Measurements from ENCODE around the gene RNF183. TPM values are rescaled to one million over a fixed set of nuclear protein-coding genes. Genes with fewer than 3 reads are reported as not detected.

The RNF183 gene
- total RNA-seq, 1 donor from 2014 or later, result 0.26 TPM

DNA sequence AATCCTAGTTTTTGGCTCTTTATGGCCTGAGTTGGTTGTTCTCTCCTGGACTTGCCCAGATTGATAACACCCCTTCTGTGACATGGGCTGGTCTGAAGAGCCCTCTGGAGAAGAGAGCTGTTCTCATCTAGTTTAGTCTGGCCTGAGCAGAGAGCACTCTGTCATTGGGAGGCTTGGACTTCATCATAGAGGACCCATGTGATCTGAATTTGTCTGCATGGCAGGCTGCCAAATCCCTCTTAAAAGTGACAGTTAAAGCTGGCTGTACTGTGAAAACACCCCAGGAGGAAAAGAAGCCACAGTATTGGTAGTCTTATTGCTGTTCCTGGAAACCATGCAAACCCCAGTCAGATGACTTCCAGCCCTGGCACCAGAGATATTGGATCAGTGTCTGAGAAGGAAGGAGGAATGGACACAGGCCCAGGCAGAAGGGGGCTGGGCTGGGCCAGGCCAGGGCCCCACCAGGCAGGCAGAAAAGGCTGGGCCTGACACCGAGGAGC lies 40.6 kb upstream of the RNF183 start:
- Histone ChIP-seq H3K4me3 (ENCODE audit: low read depth, low read length) (no peak overlapping the region), H3K36me3 (ENCODE audit: control insufficient read depth, insufficient read depth, low read length) (no peaks in the 10 kb centered on the region), H3K27me3 (ENCODE audit: control insufficient read depth, insufficient read depth, low read length) (no peaks in the 10 kb centered on the region)
- FAIRE-seq (no peak), DNase-seq (ENCODE audit: low read depth) (no peak)
- TF ChIP-seq, protein P1, sequence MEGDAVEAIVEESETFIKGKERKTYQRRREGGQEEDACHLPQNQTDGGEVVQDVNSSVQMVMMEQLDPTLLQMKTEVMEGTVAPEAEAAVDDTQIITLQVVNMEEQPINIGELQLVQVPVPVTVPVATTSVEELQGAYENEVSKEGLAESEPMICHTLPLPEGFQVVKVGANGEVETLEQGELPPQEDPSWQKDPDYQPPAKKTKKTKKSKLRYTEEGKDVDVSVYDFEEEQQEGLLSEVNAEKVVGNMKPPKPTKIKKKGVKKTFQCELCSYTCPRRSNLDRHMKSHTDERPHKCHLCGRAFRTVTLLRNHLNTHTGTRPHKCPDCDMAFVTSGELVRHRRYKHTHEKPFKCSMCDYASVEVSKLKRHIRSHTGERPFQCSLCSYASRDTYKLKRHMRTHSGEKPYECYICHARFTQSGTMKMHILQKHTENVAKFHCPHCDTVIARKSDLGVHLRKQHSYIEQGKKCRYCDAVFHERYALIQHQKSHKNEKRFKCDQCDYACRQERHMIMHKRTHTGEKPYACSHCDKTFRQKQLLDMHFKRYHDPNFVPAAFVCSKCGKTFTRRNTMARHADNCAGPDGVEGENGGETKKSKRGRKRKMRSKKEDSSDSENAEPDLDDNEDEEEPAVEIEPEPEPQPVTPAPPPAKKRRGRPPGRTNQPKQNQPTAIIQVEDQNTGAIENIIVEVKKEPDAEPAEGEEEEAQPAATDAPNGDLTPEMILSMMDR (IDR thresholded peaks at IDR 0.05; ENCODE audit: insufficient read depth, low read length, severe bottlenecking), result no peak

DNA sequence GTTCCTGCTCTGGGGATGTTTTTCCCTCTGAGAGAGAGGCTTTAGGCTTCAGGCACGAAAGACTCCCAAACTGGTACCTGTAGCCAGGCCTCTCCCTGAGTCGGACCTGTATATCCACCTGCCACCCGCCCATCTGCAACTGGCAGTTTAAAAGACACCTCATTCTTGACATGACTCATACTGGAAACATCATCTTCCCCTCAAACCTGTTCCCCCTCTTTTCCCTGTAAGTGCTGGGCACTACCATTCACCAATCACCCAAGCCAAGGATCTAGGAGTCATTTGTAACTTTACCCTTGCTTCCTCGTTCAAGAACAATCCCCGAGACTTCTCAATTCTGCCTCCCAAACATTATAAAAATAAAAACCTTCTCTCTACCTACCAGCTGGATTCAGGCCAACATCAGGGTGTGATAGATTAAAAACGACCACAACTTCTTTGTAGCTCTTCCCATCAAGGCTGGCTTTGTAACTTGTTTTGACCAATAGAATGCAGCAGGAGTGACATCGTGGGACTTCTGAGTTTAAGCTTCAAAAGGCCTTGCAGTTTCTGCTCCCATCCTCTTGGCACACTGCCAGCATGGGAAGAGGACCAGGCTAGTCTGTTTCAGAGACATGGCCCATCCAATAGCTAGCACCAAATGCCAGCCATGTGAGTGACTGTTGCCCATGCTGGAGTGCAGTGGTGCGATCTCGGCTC lies 38.7 kb upstream of the RNF183 start:
- DNase-seq (ENCODE audit: low read depth), result peak; percentile 97

DNA sequence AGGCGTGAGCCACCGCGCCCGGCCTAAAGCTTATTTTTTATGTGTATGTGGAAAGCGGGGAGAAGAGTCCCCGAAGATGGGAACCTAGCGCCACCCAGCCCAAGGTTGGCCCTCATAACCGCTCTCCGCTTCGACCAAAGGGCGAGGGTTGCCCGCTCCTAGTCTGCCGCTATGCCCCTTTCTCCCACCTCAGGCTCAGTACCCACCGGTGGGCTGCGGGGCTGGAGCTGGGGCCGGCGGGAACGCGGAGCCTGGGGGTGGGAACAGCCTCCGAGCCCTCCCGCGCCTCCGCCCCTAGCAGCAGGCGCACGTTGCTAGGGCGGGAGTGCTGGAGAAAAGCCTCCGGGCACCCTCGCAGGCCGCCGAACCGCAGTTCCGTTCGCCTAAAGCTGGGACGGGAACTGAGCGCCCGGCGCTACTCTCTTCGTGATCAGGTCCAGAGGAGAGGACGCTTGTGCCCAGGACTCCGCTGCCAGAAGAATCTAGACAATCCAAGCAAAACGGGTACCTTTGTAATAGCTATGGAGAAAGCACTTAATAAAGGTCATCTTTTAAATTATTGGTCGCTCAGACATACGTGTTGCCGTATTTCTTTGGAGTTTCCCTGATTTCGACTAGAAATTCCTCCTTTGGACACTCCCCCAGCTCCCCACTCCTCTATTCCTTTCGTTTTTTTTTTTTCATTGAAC lies 37.0 kb upstream of the RNF183 start, which contains the start of gene WDR31:
Gene WDR31 (minus strand): TSS at position 265 of the 689 bp plus-strand sequence. CDS start 8,253 bp downstream, outside the sequence.
- FAIRE-seq, result no peak
- peak; percentile 65 for DNase-seq (ENCODE audit: low read depth)
- TF ChIP-seq, protein P1 (IDR thresholded peaks at IDR 0.05; ENCODE audit: insufficient read depth, low read length, severe bottlenecking), result no peak
- no peaks in the 10 kb centered on the region for H3K36me3 ChIP-seq (ENCODE audit: control insufficient read depth, insufficient read depth, low read length)
- no peaks in the 10 kb centered on the region for H3K27me3 ChIP-seq (ENCODE audit: control insufficient read depth, insufficient read depth, low read length)
- peak within 1 kb of the TSS; percentile 64 for H3K4me3 ChIP-seq (ENCODE audit: low read depth, low read length)

More for the DNA sequence above, 38.7 kb upstream of the RNF183 start:
- H3K36me3 ChIP-seq (ENCODE audit: control insufficient read depth, insufficient read depth, low read length), result no peaks in the 10 kb centered on the region
- no peak overlapping the region for H3K4me3 ChIP-seq (ENCODE audit: low read depth, low read length)
- TF ChIP-seq, protein P1 (IDR thresholded peaks at IDR 0.05; ENCODE audit: insufficient read depth, low read length, severe bottlenecking), result no peak
- no peaks in the 10 kb centered on the region for H3K27me3 ChIP-seq (ENCODE audit: control insufficient read depth, insufficient read depth, low read length)
- peak; percentile 89 for FAIRE-seq

DNA sequence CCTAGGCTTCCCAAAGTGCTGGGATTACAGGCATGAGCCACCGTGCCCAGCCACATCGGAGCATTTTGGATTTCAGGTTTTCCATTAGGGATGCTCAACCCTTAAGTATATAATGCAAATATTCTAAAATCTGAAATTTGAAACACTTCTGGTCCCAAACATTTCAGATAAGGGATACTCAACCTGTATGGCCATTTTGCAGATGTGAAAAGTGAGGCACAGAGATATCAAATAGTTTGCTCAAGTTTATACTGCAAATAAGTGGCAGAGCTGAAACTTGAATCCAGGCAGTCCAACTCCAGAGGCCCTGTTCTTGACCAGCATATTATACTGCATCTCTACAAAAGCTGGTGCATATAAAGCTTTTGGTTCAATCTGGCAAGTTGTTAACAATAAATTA lies 34.5 kb upstream of the RNF183 start:
- no peaks in the 10 kb centered on the region for H3K36me3 ChIP-seq (ENCODE audit: control insufficient read depth, insufficient read depth, low read length)
- no peak for FAIRE-seq

DNA sequence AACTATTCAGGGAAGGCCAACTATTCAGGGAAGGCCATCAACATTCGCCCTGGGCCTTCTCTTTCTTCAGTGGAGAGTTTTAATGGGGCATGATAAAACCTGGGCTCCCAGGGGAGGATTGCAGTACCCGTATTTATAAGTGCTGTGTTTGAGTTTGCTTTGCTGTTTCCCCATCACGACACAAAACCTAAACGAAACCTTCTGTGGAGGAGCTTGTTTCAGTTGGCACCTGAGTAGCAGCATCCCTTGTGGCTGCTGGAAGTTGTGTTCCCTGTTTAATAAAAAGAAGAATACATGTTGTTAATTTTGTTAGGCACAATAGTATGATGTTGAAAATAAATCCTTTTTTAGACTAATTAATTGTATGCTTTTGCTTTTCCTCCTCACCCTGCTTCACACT lies 28.6 kb upstream of the RNF183 start:
- Histone ChIP-seq H3K4me3 (ENCODE audit: low read depth, low read length) (no peak overlapping the region), H3K27me3 (ENCODE audit: control insufficient read depth, insufficient read depth, low read length) (no peaks in the 10 kb centered on the region), H3K36me3 (ENCODE audit: control insufficient read depth, insufficient read depth, low read length) (no peaks in the 10 kb centered on the region)
- DNase-seq (ENCODE audit: low read depth) (no peak), FAIRE-seq (no peak)
- TF ChIP-seq, protein P1 (IDR thresholded peaks at IDR 0.05; ENCODE audit: insufficient read depth, low read length, severe bottlenecking), result no peak

More for the DNA sequence above, 34.5 kb upstream of the RNF183 start:
- DNase-seq (ENCODE audit: low read depth), result no peak
- no peak overlapping the region for H3K4me3 ChIP-seq (ENCODE audit: low read depth, low read length)
- TF ChIP-seq, protein P1 (IDR thresholded peaks at IDR 0.05; ENCODE audit: insufficient read depth, low read length, severe bottlenecking), result no peak
- no peaks in the 10 kb centered on the region for H3K27me3 ChIP-seq (ENCODE audit: control insufficient read depth, insufficient read depth, low read length)
